Right lung (tissue), 10 donors: Measurements from ENCODE around the gene SMAP1. TPM values are rescaled to one million over a fixed set of nuclear protein-coding genes. Genes with fewer than 3 reads are reported as not detected.

Experiments
- DNase-seq, 2 donors: peaks; one replicate each; pipeline ENCODE4 v3.0.0-alpha.2; 2013
- long read RNA-seq, 8 donors: transcript quantifications; one replicate each; lab custom pipeline, GENCODE V29; 2026
- polyA plus RNA-seq, 5 donors: library from polyadenylated mRNA; unstranded; fragments of 120-200 nt; gene quantifications; one replicate each; pipeline versions ENCODE4 v1.2.1 to v1.2.3, GENCODE V29; 2013; ENCODE audit warnings: inconsistent platforms in 1 of 5, low replicate concordance in 1 of 5; ENCODE audit not compliant: insufficient read length in 5 of 5, insufficient read depth in 1 of 5

The SMAP1 gene
- 10 to 100 TPM; 23.2 to 30.6 (median 30.1) TPM for polyA plus RNA-seq
- long read RNA-seq, donor 1, partial matches to known transcripts: 22 of 24 reads
- long read RNA-seq, donor 1, other reads (novel, unspliced or antisense): 0 of 24 reads
- long read RNA-seq, donor 2, partial matches to known transcripts: 0 of 2 reads
- long read RNA-seq, donor 2, other reads (novel, unspliced or antisense): 0 of 2 reads
- long read RNA-seq, donor 3, partial matches to known transcripts: 12 of 14 reads
- long read RNA-seq, donor 3, other reads (novel, unspliced or antisense): 0 of 14 reads
- long read RNA-seq, donor 4, partial matches to known transcripts: 6 of 8 reads
- long read RNA-seq, donor 4, other reads (novel, unspliced or antisense): 0 of 8 reads
- long read RNA-seq, donor 5, partial matches to known transcripts: 10 of 12 reads
- long read RNA-seq, donor 5, other reads (novel, unspliced or antisense): 0 of 12 reads
- long read RNA-seq, donor 6, partial matches to known transcripts: 8 of 12 reads
- long read RNA-seq, donor 6, other reads (novel, unspliced or antisense): 0 of 12 reads
- long read RNA-seq, donor 7, partial matches to known transcripts: 8 of 9 reads
- long read RNA-seq, donor 7, other reads (novel, unspliced or antisense): 0 of 9 reads
- long read RNA-seq, donor 8, partial matches to known transcripts: 5 of 5 reads
- long read RNA-seq, donor 8, other reads (novel, unspliced or antisense): 0 of 5 reads

DNA sequence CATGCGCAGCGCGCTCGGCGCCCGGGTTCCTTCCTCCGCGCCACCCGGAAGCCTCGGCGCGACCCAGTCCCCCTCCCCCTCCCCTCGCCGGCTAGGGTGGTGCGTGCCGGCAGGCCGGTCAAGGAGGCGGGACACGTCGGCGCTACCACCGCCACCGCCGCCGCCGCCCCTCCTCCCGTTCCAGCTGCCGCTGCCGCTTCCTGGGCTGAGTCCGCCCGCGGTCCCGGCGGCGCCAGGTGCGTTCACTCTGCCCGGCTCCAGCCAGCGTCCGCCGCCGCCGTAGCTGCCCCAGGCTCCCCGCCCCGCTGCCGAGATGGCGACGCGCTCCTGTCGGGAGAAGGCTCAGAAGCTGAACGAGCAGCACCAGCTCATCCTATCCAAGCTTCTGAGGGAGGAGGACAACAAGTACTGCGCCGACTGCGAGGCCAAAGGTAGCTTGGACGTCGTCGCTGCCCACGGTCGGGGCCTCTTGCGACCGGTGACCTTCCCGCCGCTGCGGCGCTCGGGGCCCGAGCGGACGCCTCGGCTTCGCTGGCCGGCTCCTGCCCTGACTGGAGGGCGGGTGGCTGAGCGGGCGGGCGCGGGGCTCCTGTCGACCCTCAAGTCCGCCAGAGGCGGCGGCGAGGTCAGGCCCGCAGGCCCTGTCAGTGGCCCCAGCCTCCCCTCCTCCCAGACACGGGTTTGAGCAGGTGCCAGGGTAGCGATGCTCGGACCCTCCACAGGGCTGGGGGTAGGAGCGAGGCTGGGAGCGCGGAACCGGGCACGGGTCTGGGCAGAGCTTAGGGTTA lies at the start of gene SMAP1:
Gene SMAP1 (plus strand): TSS at position 173 of the 788 bp plus-strand sequence. CDS start 141 bp downstream, at position 314.
- DNase-seq: peak; percentile 92

DNA sequence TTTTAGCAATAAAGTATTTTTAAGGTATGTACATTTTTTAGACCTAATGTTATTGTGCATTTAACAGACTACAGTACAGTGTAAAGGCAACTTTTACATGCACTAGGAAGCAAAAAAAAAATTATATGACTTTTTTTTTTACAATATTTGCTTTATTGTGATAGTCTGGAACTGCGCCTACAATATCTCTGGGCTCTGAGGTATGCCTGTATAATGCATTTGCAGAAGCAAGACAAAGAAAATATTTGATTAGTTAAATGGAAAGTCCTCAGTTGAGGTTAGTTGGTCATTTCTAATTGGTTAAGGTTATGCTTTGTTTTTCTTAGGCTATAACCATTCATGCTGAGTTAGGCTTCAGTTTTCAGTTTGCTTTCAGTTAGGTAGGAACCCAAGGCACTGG lies 46.9 kb upstream of the SMAP1 start:
- DNase-seq: no peak

DNA sequence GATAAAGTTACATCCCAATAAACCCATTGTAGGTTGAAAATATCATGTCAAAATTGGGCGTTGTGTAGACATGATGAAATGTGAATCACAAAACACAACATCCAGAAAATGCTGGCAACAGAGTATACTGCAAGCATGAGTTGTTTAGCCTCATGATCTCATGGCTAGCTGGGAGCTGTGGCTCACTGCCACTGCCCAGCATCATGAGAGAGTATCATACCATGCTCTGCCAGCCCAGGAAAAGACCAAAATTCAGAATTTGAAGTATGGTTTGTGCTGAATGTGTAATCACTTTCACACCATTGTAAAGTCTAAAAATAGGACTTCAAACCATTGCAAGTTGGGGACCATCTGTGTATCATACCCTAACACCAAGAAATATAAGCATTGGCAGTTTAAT lies 45.2 kb upstream of the SMAP1 start:
- no peak for DNase-seq

DNA sequence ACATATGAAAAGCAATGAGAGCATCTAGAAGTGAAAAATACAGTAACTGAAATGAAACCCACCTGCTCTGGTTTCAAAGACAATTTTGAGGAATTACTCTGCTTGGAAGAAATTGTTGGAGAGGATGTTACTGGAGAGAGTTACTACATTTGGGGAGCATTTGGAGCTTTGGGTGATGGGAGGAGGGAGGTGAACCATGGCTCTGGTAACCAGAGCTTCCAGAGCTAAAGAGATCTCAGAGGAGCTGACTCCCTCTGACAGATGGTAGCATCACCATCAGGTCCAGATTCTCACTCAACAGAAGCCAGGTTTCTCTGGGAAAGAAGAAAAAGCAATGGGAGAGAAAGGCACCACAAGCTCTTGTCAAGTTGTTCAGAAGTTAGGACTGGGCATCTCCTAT lies 42.2 kb upstream of the SMAP1 start:
- DNase-seq: no peak

DNA sequence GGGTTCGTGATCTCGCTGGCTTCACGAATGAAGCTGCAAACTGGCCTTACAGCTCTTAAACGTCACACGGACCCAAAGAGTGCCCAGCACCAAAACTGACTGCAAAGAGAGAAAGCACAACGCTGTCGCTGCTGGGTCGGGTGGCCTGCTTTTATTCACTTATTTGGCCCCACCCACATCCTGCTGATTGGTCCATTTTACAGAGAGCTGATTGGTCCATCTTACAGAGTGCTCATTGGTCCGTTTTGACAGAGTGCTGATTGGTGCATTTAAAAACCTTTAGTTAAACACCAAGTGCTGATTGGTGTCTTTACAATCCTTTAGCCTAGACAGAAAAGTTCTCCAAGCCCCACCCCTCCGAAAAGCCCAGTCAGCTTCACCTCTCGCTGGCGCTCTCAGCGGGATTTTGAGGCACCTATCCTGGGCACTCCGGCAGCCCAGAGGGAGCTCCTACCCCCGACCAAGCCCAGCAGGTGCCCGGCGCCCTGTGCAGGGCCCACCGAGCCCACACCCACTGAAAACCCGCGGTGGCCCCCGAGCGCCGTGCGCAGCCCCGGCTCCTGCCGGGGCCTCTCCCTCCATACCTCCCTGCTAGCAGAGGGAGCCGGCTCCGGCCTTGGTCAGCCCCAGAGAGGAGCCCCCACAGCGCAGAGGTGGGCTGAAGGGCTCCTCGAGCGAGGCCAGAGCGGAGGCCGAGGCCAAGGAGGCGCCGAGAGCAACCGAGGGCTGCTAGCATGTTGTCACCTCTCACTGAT lies 40.0 kb upstream of the SMAP1 start:
- no peak for DNase-seq

DNA sequence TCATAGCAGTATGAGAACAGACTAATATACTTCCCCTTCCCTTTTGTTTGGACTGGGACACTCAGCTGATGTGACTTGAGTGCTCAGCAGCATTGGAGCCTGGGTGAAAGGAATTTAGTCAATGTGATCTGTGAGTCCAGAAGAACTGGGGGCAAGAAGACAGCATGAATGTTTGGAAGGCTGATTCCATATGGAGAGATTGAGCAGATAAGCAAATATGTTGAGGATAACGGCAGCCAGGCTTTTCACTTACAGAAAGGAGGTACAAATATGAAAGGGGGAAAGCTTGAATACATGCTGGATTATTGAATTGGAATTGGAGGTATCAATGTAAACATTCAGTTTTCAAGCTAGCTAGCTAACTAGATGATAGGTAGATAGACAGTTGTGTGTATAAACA lies 37.8 kb upstream of the SMAP1 start:
- DNase-seq: no peak

DNA sequence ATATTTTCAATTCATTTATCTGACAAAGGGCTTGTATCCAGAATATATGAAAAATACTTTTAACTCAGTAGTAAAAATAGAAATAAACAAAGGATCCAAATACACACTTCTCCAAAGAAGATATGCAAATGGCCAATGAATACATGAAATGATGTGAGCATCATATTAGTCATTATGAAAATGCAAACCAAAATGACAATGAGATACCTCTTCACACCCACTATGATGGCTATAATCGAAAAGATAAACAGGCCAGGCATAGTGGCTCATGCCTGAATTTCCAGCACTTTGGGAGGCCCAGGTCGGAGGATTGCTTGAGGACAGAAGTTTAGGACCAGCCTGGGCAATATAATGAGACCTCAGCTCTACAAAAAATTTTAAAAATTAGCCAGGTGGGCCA lies 33.8 kb upstream of the SMAP1 start:
- no peak for DNase-seq

DNA sequence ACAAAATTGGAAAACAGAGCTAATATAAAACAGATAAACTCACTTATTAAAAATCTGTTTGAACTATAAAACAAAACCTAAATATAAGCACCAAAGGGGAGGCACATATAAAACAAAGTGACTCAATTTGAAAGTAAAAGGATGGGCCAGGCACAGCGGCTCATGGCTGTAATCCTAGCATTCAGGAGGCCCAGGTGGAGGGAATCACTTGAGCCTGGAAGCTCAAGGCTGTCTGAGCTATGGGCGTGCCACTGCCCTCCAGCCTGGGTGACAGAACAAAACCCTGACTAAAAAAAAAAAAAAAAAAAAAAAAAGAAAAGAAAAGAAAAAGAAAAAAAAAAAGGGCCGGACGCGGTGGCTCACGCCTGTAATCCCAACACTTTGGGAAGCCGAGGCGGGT lies 31.1 kb upstream of the SMAP1 start:
- no peak for DNase-seq

DNA sequence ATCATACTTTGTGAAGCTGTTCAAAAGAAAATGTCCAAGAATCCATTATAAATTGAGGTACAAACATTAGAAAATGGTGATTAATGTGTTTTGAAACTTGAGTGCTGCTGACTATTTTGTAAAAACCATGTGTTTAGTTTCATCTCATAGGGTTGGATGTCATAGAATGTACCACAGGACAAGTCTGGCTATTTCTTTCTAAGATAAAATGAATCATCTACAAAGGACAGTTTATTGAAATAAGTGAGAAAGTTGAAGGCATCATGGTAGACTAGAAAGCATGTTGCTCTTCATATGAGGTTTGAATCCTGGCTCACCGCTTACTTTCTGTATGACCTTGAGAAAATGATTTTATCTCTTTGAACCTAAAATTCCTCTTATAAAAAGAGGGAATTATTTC lies 29.2 kb upstream of the SMAP1 start:
- DNase-seq: no peak

DNA sequence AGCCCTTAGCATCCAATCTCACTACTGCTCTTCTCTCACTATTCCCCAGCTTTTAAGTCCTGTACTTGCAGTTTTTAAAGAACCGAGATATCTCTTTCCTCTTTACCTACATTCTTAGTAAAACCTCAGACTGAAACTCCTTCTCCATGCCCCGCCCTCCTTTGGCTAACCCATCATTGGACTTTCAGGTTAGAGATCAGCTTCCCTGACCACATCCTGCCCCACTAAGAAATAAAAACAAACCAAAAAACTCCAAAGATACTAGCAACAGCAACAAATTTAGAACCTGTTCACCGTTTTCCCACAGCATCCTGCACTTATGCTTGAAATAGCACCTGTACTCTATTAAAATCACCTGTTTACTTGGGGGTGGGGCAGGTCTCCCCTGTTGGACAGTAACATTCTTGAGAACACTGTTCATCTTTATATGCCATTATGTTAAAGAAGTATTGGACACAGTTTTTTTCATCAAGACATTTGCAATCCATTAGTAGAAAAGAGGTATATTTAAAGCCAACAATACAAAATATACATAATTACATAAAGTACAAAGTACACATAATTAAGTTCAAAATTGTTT lies 16.3 kb upstream of the SMAP1 start:
- no peak for DNase-seq

DNA sequence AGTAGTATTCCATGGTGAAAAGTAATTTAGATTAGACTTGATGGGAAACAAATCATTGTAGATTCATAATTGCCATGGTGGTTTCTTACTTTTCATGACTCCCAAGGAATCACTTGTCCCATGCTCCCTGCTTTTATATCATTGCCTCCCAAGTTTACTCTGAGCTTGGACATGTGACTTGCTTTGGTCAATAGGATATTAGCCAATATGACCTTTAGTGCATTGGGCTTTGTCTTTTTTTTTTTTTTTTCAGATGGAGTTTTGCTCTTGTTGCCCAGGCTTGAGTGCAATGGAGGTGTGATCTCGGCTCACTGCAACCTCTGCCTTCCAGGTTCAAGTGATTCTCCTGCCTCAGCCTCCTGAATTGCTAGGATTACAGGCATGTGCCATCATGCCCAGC lies 15.5 kb upstream of the SMAP1 start:
- DNase-seq: no peak

DNA sequence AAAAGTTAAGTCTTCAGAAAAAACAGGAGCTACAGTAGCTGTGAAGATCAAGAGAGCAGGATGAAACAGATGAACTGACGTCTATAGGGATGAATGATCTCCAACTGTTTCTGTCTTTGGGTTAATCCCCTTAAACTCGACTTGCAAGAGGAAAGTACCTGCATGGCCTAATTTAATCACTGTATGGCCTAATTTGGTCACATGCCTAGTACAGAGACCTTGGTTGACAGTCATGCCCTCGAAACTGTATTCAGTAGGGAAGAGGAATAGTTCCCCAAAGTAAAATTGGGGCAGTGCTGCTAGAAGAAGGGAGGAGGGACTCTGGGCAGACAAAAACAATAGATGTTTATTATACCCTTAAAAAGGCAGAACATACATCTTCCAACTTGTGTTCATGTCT lies 10.0 kb upstream of the SMAP1 start:
- no peak for DNase-seq

DNA sequence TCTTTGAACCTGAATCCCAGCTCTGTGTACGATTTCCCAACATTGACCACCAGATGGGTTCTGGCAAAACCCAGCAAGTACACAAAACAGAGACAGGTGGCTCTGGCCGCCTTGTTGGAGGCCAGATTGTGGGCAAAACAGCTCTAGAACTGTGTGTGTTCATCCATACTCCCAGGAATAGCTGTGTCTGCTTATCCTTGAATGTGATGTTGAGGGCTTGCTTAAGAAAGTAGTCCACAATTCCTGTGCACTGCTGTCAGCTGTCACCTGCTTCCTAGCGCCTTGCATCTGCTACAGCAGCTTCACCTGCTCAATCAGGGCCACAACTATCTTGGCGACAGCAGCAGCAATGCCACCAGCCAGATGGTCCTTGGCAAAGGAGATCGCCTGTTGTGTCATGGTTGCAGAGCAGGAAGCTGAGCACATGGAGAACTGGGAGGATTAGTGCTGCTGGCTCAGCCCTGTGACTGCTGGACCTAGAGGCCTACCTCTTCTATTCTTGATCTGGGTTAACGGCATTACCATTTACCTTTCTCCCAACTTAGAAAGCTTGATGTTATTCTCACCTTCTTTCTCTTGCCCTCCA lies 3.7 kb upstream of the SMAP1 start:
- DNase-seq: no peak

DNA sequence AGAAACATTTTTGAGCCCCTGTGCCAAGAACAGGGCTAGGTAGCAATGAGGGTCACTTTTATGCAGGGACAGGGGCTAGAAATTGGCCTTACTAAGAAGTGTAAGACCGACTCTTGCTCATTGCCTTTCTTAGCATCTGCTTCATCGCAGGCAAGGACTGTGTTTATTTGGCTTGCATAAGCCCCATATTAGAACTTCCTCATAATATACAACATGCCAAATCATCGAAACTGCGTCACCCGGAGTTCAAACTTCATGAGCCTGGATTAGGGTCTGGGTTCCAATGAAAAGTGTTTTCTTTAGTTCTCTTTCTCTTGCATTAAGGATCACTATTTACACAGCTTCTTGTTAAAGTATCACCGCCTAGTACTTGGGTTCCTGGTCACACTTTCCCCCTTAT lies 977 bp upstream of the SMAP1 start:
- no peak for DNase-seq

DNA sequence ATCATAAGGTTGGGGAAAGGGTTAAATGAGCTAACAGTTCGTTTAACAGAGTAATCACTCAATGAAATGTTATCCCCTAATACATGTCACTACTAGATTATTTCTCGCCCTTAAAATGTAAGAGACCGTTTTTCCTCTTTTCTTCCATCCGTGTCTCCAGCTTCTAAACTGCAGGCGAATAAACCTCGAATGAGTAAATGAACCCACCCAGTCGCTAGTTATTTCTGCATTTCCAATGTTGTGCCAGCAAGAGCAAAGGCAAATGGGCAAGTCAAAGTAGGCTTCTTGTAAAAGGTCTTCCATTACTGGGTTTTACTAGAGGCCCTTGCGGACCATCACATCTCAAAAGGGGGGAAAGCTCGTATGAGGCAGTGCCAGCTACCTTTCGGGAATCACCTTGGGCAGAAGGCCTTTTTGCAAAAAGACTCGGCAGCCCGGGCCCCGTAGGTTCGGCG lies 400 bp upstream of the SMAP1 start:
- DNase-seq: peak in 1 of 2 donors; percentile 8

DNA sequence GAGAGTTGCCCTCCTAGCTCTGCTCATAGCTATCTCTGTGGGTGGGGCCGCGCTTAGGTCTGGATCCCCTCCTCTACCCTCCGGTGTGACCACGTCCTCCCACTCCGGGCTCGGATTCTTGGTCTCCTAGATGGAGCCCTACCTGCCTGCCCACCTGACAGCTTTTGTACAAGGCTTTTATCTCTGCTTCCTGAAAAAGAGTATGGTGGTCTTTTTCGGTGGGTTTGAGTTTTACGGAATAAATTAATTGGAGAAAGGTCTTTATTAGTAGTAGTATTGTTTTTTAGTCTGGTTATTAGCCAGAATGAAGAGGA lies 773 bp downstream of the SMAP1 start:
- peak in 1 of 2 donors; percentile 14 for DNase-seq

DNA sequence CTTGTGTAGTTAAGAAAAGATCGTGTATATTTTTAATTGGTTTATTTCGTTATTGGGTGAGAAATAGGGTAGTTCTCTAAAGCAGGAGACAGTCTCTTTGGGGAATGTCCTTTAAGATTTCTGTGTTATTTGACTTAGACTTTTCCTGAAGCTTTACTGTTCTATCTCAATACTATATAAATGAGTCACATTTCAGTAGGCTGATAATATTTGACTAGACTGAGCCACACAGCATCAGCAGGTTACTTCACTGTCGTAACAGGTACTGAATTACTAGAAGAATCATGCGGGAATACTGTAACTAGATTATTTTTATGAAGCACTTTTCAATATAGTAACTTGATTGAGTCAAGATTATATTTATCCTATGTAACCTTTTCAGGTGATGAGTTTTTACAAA lies 1.4 kb downstream of the SMAP1 start:
- no peak for DNase-seq

DNA sequence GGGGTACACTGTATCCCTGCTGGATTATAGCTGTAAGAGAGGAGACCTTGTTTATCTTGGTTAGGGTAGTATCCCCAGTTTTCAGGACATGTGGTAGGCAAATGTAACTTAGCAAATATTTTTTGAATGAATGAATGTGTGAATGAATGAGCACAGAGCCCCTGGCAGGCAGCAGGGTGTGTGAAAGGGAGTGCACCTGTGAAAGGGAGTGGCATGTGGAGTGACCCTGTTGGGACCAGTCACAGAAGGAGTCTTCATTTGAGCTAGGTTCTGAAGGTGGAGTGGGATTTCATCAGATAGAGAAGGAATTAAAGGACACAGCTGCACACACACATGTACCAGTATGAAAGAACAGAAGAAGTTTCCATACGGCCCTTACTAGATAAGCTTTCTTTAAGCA lies 4.9 kb downstream of the SMAP1 start:
- DNase-seq: no peak

DNA sequence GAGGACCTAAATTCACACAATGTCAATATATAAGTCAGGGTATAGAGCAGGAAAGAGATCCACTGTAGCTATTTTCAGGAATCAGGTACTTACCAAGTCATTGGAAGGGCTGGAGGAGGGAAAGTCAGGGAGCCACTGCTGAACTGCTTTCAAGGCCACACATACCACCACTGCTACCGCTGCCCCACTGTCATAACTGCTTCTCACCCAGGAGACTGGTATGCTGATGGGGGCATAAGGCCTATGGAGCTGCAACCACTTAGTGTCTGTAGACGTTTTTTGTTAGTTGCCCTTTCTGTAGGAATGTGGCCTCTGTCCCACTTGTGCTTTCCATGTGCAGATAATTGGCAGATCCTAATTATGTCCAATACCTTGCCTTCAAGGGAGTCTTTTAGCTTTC lies 5.4 kb downstream of the SMAP1 start:
- DNase-seq: no peak

DNA sequence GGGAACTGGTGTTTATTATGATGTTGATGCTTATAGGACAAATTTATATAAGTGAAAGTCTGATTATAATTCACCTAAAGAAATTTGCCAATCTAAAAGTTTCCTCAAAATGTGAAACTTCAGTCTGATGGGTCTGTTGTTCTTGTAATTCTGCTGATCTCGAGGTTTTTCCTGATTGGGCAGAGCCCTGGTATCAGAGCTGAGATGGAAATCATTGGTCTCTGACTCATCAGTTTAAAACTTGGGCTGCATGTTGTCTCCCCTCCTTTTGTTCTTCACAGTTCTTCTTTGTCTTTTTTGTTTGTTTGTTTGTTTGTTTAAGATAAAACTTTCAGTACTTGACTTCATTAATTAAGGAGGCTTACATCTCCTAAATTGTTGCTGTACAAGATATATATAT lies 5.9 kb downstream of the SMAP1 start:
- DNase-seq: no peak

DNA sequence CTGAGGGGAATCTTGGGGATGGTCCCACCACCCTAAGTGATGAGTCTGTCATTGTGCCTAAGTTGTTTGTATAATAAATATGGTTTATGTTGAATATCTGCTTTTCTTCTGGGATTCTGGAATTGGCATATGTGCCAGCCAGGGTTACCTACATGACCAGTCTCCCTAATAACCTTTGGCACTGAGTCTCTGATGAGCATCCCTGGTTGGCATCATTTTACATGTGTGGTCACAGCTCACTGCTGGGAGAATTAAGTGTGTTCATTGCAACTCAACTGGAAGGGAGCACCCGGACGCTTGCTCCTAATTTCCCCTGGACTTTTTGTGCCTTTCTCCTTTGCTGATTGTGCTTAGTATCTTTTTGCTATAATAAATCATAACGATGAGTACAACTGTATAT lies 8.1 kb downstream of the SMAP1 start:
- DNase-seq: no peak
